ENCODE measurements around the gene NABP1. TPM values are rescaled to one million over a fixed set of nuclear protein-coding genes. Genes with fewer than 3 reads are reported as not detected.
A peak's percentile ranks its signal among the peaks of the same experiment; 100 is the strongest.

NABP1 gene
- total RNA-seq, 2 experiments from 2014 or later: 16.7 to 42.5 TPM

- H3K4me2 ChIP-seq (ENCODE audit: low read length): peak overlapping the region; percentile 83
- BruUV-seq (replicated peaks): no TSS peak
- peaks cover 40% of the 10 kb centered on the region for H3K4me1 ChIP-seq (ENCODE audit: insufficient read depth, low read length, poor library complexity, severe bottlenecking)
- H2AFZ ChIP-seq (ENCODE audit: low read length): peak overlapping the region; percentile 68; the same call in 1 of the 2 replicates
- ChIA-PET POLR2A (interaction anchor here (0.6 to 2.4 kb wide), 12 partner anchors 9 to 1030 kb away, joined by 3 to 7 read pairs (median 4); no protein-coding TSS in a partner anchor), CTCF (ENCODE audit: unreplicated experiment) (interaction anchor here (1.1 kb wide), 1 partner anchor 8 kb away, joined by 3 read pairs; no protein-coding TSS in a partner anchor)
- TF ChIP-seq CTCF (conservative IDR thresholded peaks at IDR 0.05; ENCODE audit: low read length) (no peak), EZH2phosphoT487 (IDR thresholded peaks at IDR 0.05; ENCODE audit: borderline replicate concordance, low read depth, low read length) (no peak)
- peak overlapping the region; percentile 59 for H3K27ac ChIP-seq (ENCODE audit: low read depth, low read length, poor library complexity, severe bottlenecking)
- H4K20me1 ChIP-seq (ENCODE audit: insufficient read depth, low read length): peaks cover 5% of the 10 kb centered on the region; the same call in 1 of the 2 replicates
- H3K4me3 ChIP-seq (ENCODE audit: low read depth, low read length, poor library complexity, severe bottlenecking): peak overlapping the region; percentile 84
- no peak for DNase-seq (ENCODE audit: low spot score)
- peaks cover 50% of the 10 kb centered on the region for H3K36me3 ChIP-seq (ENCODE audit: insufficient read depth, low read length)
- intact Hi-C loops (cut with micrococcal nuclease; ENCODE audit: unreplicated experiment): no loop called here
- H3K9me3 ChIP-seq (ENCODE audit: low read length): no peaks in the 10 kb centered on the region
- no peaks in the 10 kb centered on the region for H3K9me2 ChIP-seq (ENCODE audit: insufficient read depth, low read length)
- peaks cover 37% of the 10 kb centered on the region; the same call in 1 of the 2 replicates for H3K79me2 ChIP-seq (ENCODE audit: insufficient read depth, low read depth, low read length)
Measured at GRCh38 chr2:191680639-191681038, 2.7 kb downstream of the NABP1 start.

GRCh38 chr2:191682126-191682525 lies 4.2 kb downstream of the NABP1 start:
- H3K4me2 ChIP-seq (ENCODE audit: low read length): no peak overlapping the region
- no peaks in the 10 kb centered on the region for H3K9me3 ChIP-seq (ENCODE audit: low read length)
- TF ChIP-seq EZH2phosphoT487 (IDR thresholded peaks at IDR 0.05; ENCODE audit: borderline replicate concordance, low read depth, low read length) (no peak), CTCF (conservative IDR thresholded peaks at IDR 0.05; ENCODE audit: low read length) (no peak)
- POLR2A ChIA-PET: interaction anchor here (0.8 to 2.4 kb wide), 2 partner anchors 25 to 64 kb away, joined by 3 to 6 read pairs; no protein-coding TSS in a partner anchor
- H3K4me3 ChIP-seq (ENCODE audit: low read depth, low read length, poor library complexity, severe bottlenecking): no peak overlapping the region
- H4K20me1 ChIP-seq (ENCODE audit: insufficient read depth, low read length): no peaks in the 10 kb centered on the region; the same call in 1 of the 2 replicates
- intact Hi-C loops (cut with micrococcal nuclease; ENCODE audit: unreplicated experiment): no loop called here
- H3K79me2 ChIP-seq (ENCODE audit: insufficient read depth, low read depth, low read length): peaks cover 37% of the 10 kb centered on the region; the same call in 1 of the 2 replicates
- no peak overlapping the region for H2AFZ ChIP-seq (ENCODE audit: low read length)
- no TSS peak for BruUV-seq (replicated peaks)
- no peak overlapping the region for H3K27ac ChIP-seq (ENCODE audit: low read depth, low read length, poor library complexity, severe bottlenecking)
- peaks cover 65% of the 10 kb centered on the region for H3K36me3 ChIP-seq (ENCODE audit: insufficient read depth, low read length)
- H3K9me2 ChIP-seq (ENCODE audit: insufficient read depth, low read length): no peaks in the 10 kb centered on the region
- CTCF ChIA-PET (ENCODE audit: unreplicated experiment): no interaction called here
- DNase-seq (ENCODE audit: low spot score): no peak
- H3K4me1 ChIP-seq (ENCODE audit: insufficient read depth, low read length, poor library complexity, severe bottlenecking): peaks cover 26% of the 10 kb centered on the region

GRCh38 chr2:191686066-191686465 lies 8.1 kb downstream of the NABP1 start:
- Histone ChIP-seq H4K20me1 (ENCODE audit: insufficient read depth, low read length) (no peaks in the 10 kb centered on the region; the same call in 1 of the 2 replicates), H3K4me2 (ENCODE audit: low read length) (no peak overlapping the region), H3K4me1 (ENCODE audit: insufficient read depth, low read length, poor library complexity, severe bottlenecking) (peaks cover 8% of the 10 kb centered on the region), H3K9me2 (ENCODE audit: insufficient read depth, low read length) (no peaks in the 10 kb centered on the region), H3K4me3 (ENCODE audit: low read depth, low read length, poor library complexity, severe bottlenecking) (no peak overlapping the region), H3K27ac (ENCODE audit: low read depth, low read length, poor library complexity, severe bottlenecking) (no peak overlapping the region), H3K36me3 (ENCODE audit: insufficient read depth, low read length) (peaks cover 75% of the 10 kb centered on the region), H3K9me3 (ENCODE audit: low read length) (no peaks in the 10 kb centered on the region), H3K79me2 (ENCODE audit: insufficient read depth, low read depth, low read length) (peaks cover 9% of the 10 kb centered on the region; the same call in 1 of the 2 replicates), H2AFZ (ENCODE audit: low read length) (no peak overlapping the region)
- no peak for DNase-seq (ENCODE audit: low spot score)
- POLR2A ChIA-PET: interaction anchor here (0.6 to 1.3 kb wide), 3 partner anchors 9 to 21 kb away, joined by 3 to 7 read pairs (median 4); no protein-coding TSS in a partner anchor
- intact Hi-C loops (cut with micrococcal nuclease; ENCODE audit: unreplicated experiment): no loop called here
- CTCF ChIA-PET (ENCODE audit: unreplicated experiment): no interaction called here
- BruUV-seq (replicated peaks): no TSS peak
- no peak for TF ChIP-seq CTCF (conservative IDR thresholded peaks at IDR 0.05; ENCODE audit: low read length)
- no peak for TF ChIP-seq EZH2phosphoT487 (IDR thresholded peaks at IDR 0.05; ENCODE audit: borderline replicate concordance, low read depth, low read length)
